Endothelial cell of umbilical vein (primary cell): Measurements from ENCODE around the gene CSGALNACT2.

ENCODE experiments used
- EZH2 ChIP-seq: IDR thresholded peaks from 2 replicates; pipeline ENCODE4 v1.6.1; 2012; ENCODE audit warnings: borderline replicate concordance, low read depth, mild to moderate bottlenecking, moderate library complexity, low read length, inconsistent platforms; ENCODE audit not compliant: severe bottlenecking
- FOS ChIP-seq: IDR thresholded peaks from 2 replicates; pipeline ENCODE4 v1.6.1; 2011; ENCODE audit warnings: mild to moderate bottlenecking, low read length, moderate library complexity, borderline replicate concordance; ENCODE audit not compliant: insufficient read depth
- GATA2 ChIP-seq: IDR thresholded peaks from 2 replicates; pipeline ENCODE4 v1.7.0; 2011; ENCODE audit warnings: low read depth, mild to moderate bottlenecking, moderate library complexity, mixed read lengths, low read length; ENCODE audit not compliant: insufficient read length, insufficient read depth
- MYC ChIP-seq: IDR thresholded peaks from one replicate; pipeline ENCODE4 v1.6.1; 2011; ENCODE audit warnings: mild to moderate bottlenecking, low read depth, low read length
- POLR2A ChIP-seq: IDR thresholded peaks from 2 replicates; pipeline ENCODE4 v1.6.1; 2012; ENCODE audit warnings: low read depth, mild to moderate bottlenecking, control low read depth, low read length
- POLR2AphosphoS5 ChIP-seq: IDR thresholded peaks from 2 replicates; pipeline ENCODE4 v1.6.1; 2012; ENCODE audit warnings: low read depth, mild to moderate bottlenecking, control low read depth, low read length, moderate library complexity; ENCODE audit not compliant: insufficient read depth
- TF ChIP-seq, protein P1 (sequence below), 2 donors: IDR thresholded peaks; 1 replicate in 1 of 2; 2 replicates in 1 of 2; pipeline ENCODE4 v1.5.1; 2011; ENCODE audit warnings: low read length in 2 of 2, mild to moderate bottlenecking in 2 of 2, moderate library complexity in 2 of 2, control low read depth in 1 of 2, inconsistent platforms in 1 of 2, low read depth in 1 of 2; ENCODE audit not compliant: insufficient read depth in 1 of 2; ENCODE audit errors: extremely low read depth in 1 of 2
- TF ChIP-seq, protein P2 (sequence below): IDR thresholded peaks from 2 replicates; pipeline ENCODE4 v1.6.1; 2011; ENCODE audit not compliant: insufficient read depth, insufficient read length

DNA sequence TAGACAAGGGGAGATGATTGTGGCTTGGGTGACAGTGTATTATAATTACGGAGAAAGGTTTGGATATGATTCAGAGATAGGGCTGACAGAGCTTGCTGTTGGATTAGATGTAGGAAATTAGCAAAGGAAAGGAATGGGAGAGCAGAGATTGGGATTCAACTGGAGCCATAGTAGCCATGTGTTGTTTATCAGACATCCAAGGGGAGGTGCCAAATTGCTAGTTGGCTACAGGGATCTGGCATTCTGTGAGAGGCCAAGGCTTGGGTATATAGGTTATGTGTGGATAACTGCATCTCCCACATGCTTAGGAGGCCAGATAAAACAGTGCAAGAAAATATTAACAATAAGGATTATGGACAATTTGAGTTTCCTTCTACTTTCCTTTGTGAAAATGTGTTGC, 34.9 kb downstream of the CSGALNACT2 start:
- TF ChIP-seq, protein P1, sequence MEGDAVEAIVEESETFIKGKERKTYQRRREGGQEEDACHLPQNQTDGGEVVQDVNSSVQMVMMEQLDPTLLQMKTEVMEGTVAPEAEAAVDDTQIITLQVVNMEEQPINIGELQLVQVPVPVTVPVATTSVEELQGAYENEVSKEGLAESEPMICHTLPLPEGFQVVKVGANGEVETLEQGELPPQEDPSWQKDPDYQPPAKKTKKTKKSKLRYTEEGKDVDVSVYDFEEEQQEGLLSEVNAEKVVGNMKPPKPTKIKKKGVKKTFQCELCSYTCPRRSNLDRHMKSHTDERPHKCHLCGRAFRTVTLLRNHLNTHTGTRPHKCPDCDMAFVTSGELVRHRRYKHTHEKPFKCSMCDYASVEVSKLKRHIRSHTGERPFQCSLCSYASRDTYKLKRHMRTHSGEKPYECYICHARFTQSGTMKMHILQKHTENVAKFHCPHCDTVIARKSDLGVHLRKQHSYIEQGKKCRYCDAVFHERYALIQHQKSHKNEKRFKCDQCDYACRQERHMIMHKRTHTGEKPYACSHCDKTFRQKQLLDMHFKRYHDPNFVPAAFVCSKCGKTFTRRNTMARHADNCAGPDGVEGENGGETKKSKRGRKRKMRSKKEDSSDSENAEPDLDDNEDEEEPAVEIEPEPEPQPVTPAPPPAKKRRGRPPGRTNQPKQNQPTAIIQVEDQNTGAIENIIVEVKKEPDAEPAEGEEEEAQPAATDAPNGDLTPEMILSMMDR (IDR thresholded peaks at IDR 0.05; ENCODE audit: extremely low read depth in 1 of 2, insufficient read depth in 1 of 2, low read depth in 1 of 2, low read length in 2 of 2): no peak
- no peak for TF ChIP-seq EZH2
- TF ChIP-seq POLR2AphosphoS5: no peak
- no peak for TF ChIP-seq POLR2A
- TF ChIP-seq, protein P2, sequence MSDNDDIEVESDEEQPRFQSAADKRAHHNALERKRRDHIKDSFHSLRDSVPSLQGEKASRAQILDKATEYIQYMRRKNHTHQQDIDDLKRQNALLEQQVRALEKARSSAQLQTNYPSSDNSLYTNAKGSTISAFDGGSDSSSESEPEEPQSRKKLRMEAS: no peak
- TF ChIP-seq GATA2: no peak
- no peak for TF ChIP-seq MYC
- no peak for TF ChIP-seq FOS
